ENCODE data around the gene BAX.

Gene BAX

GRCh38 chr19:48928164-48929025 lies 26.3 kb upstream of the BAX start:
- no peak for DNase-seq

GRCh38 chr19:48933382-48933932 lies 21.2 kb upstream of the BAX start, which contains the start of gene DHDH:
Gene DHDH, plus strand, starts transcription at chr19:48933699. Its CDS starts 23 bp downstream, at chr19:48933722.
- DNase-seq: peak in 45 of 56 donors; percentile 3 to 76 (median 43)

DNA sequence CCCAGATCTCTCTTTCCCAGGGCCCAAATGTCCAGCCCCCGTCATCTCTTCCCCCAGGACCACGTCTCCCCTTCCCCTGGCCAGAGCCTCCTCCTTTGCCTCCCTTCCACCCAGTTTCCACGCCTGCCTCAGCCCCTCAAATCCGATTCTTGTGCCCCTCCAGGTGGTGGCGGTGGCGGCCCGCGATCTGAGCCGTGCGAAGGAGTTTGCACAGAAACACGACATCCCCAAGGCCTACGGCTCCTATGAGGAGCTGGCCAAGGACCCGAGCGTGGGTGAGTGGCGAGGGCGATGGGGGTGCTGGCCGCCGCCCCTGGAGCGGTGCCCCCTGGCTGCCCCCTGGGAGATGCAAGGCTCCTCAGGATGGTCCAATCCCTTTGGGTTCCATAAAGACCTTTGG lies 19.8 kb upstream of the BAX start:
- no peak for DNase-seq

DNA sequence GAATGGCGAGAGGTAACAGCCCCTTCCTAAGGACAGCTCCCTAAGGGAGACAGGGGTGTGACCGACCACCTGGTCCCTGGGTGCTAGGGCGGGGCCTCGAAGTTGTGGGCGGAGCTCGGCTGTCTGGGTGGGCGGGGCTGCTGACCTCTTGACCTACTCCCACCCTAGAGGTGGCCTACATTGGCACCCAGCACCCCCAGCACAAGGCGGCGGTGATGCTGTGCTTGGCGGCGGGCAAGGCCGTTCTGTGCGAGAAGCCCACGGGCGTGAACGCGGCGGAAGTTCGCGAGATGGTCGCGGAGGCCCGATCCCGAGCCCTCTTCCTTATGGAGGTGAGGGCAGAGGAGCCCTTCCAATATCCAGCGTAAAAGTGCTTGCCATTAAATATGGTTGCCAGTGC lies 18.8 kb upstream of the BAX start:
- no peak for DNase-seq

- no peak for DNase-seq
Measured at GRCh38 chr19:48938256-48938655, 16.4 kb upstream of the BAX start.

- no peak for DNase-seq
Measured at GRCh38 chr19:48940902-48941301, 13.8 kb upstream of the BAX start.

GRCh38 chr19:48943081-48943480 lies 11.6 kb upstream of the BAX start:
- no peak for DNase-seq

GRCh38 chr19:48945415-48945814 lies 9.3 kb upstream of the BAX start:
- DNase-seq: no peak

DNA sequence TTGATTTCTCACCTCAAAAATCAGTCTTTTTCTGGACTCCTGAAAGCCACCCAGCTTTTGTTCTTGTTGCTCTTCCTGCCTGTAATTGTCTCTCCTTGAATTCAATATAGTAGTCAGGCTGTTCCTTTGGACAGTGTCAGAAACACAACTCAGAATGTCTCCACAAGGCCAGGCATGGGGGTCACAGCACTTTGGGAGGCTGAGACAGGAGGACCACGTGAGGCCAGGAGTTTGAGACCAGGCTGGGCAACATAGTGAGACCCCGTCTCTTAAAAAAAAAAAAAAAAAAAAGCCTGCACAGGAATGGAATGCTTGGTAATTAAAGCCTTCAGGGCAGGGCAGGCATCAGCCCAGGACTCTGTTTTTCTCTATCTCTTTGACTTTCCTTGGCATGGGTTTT lies 8.9 kb upstream of the BAX start:
- no peak for DNase-seq

- DNase-seq: no peak
Measured at GRCh38 chr19:48946463-48947257, 8.0 kb upstream of the BAX start.

- DNase-seq: no peak
Measured at GRCh38 chr19:48947258-48947542, 7.5 kb upstream of the BAX start.

GRCh38 chr19:48950159-48950558 lies 4.5 kb upstream of the BAX start:
- no peak for DNase-seq

GRCh38 chr19:48950830-48951519 lies 3.7 kb upstream of the BAX start:
- DNase-seq: no peak

DNA sequence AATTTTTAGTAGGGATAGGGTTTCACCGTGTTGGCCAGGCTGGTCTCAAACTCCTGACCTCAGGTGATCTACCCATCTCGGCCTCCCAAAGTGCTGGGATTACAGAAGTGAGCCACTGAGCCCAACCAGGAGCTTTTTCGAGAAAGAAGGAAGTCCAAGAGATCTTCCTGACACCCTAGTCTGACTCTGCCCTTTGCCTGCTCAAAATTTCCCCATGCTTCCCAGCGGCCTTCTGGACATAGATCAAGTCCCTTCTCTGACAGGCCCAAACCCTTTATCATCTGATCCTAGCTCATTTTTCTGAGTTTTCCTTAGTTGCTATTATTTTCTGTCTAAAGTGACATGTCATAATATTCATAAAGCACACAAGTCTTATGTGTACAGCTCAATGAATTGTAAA lies 1.5 kb upstream of the BAX start:
- DNase-seq: no peak

GRCh38 chr19:48953990-48954594 lies 583 bp upstream of the BAX start:
- DNase-seq: no peak

GRCh38 chr19:48955308-48955958 lies 758 bp downstream of the BAX start:
- peak in 1 of 56 donors; percentile 8 for DNase-seq

DNA sequence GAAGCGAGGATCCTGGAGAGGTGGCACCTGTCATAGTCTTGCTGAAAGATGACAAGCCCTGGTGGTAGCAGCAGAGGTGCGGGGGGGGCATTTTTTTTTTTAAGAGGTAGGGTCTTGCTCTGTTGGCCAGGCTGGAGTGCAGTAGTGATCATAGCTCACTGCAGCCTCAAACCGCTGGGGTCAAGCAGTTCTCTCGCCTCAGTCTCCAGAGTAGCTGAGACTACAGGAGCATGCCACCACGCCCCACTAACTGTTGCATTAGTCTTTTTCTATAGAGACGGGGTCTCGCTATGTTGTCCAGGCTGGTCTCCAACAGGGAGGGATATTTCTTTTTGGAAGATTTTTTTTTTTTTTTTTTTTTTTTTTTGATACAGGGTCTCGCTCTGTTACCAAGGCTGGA lies 3.3 kb downstream of the BAX start:
- DNase-seq: no peak

GRCh38 chr19:48959341-48960239 lies 4.9 kb downstream of the BAX start:
- DNase-seq: no peak

GRCh38 chr19:48961051-48961649 lies 6.5 kb downstream of the BAX start:
- DNase-seq: peak in 1 of 56 donors; percentile 58
